ENCODE data around the gene PCNX3. TPM values are rescaled to one million over a fixed set of nuclear protein-coding genes. Genes with fewer than 3 reads are reported as not detected.

The PCNX3 gene
- total and polyA plus RNA-seq, 2 of the 13 experiments (the other 11 are each of a cell fraction or from before 2014, with no cell fraction given) = 16.2 to 23.0 TPM

DNA sequence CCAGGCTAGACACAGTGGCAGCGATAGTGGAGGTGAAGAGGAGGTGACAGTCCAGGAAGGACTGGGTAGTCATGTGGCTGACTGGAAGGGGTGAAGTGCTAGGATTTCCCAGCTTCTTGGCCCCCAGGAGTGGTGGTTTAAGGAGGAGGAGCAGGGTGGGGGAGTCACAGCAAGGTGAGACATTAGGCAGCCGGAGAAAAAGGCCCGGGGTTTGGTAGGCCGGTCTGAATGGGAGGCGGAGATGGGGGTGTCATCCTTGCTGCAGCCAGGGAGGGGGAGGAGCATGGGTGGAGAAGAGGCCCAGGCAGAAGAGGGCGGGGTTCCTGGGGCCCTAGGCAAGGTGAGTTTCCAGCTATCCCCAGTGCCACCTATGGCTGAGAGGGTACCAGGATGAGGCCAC, 28.4 kb downstream of the PCNX3 start:
- no peak for TF ChIP-seq ZFAT (CRISPR knock-in tag; conservative IDR thresholded peaks at IDR 0.05)
- TF ChIP-seq, protein P1, sequence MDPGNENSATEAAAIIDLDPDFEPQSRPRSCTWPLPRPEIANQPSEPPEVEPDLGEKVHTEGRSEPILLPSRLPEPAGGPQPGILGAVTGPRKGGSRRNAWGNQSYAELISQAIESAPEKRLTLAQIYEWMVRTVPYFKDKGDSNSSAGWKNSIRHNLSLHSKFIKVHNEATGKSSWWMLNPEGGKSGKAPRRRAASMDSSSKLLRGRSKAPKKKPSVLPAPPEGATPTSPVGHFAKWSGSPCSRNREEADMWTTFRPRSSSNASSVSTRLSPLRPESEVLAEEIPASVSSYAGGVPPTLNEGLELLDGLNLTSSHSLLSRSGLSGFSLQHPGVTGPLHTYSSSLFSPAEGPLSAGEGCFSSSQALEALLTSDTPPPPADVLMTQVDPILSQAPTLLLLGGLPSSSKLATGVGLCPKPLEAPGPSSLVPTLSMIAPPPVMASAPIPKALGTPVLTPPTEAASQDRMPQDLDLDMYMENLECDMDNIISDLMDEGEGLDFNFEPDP (CRISPR knock-in tag; conservative IDR thresholded peaks at IDR 0.05) = no peak
- no peak for TF ChIP-seq ZNF850 (CRISPR knock-in tag; conservative IDR thresholded peaks at IDR 0.05)
- TF ChIP-seq ZNF878 (CRISPR knock-in tag; IDR thresholded peaks at IDR 0.05) = no peak
- TF ChIP-seq ZNF552 (CRISPR knock-in tag; IDR thresholded peaks at IDR 0.05; ENCODE audit: borderline replicate concordance) = no peak
- TF ChIP-seq ZFP37 (CRISPR knock-in tag; IDR thresholded peaks at IDR 0.05; ENCODE audit: borderline replicate concordance) = no peak
- TF ChIP-seq ZNF12 (CRISPR knock-in tag; IDR thresholded peaks at IDR 0.05) = no peak
- TF ChIP-seq, protein P2, sequence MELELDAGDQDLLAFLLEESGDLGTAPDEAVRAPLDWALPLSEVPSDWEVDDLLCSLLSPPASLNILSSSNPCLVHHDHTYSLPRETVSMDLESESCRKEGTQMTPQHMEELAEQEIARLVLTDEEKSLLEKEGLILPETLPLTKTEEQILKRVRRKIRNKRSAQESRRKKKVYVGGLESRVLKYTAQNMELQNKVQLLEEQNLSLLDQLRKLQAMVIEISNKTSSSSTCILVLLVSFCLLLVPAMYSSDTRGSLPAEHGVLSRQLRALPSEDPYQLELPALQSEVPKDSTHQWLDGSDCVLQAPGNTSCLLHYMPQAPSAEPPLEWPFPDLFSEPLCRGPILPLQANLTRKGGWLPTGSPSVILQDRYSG (CRISPR knock-in tag; IDR thresholded peaks at IDR 0.05) = no peak
- in situ Hi-C loops (cut with HindIII; ENCODE audit: extremely low pct_ligation_motif_present, low pct_unique_long_range_greater_than_20kb) (no loop called here), intact Hi-C loops (cut with micrococcal nuclease; ENCODE audit: unreplicated experiment) (no loop called here)
- H3K79me2 ChIP-seq (ENCODE audit: insufficient read depth, low read length) = no peaks in the 10 kb centered on the region
- no TSS peak for BruUV-seq (replicated peaks)
- ChIA-PET POLR2A (interaction anchor here (1.7 to 2.8 kb wide), 2 partner anchors 9 to 27 kb away, joined by 11 to 19 read pairs; no protein-coding TSS in a partner anchor), CTCF (ENCODE audit: low intra/inter-chr PET ratio, low total read pairs) (no interaction called here)
- H2AFZ ChIP-seq (ENCODE audit: low read length) = no peak overlapping the region
- no peak for DNase-seq (ENCODE audit: low spot score)
- no peaks in the 10 kb centered on the region for H4K20me1 ChIP-seq (ENCODE audit: insufficient read depth, low read length)
- peaks cover 23% of the 10 kb centered on the region for H3K4me1 ChIP-seq (ENCODE audit: insufficient read depth, low read length)
- ATAC-seq = peak; percentile 6; the same call in 2 of the 3 replicates
- H3K27me3 ChIP-seq (ENCODE audit: control insufficient read depth in 1 of 2, insufficient read depth in 2 of 2, low read length in 2 of 2) = no peaks in the 10 kb centered on the region
- no peak overlapping the region for H3K4me2 ChIP-seq (ENCODE audit: low read depth, low read length)
- H3K4me3 ChIP-seq (replicated peaks in 1 of 3; ENCODE audit: insufficient read depth in 1 of 3, low read depth in 2 of 3, low read length in 3 of 3) = no peak overlapping the region
- H3K9ac ChIP-seq (ENCODE audit: insufficient read depth, low read depth, low read length) = no peak overlapping the region
- H3K27ac ChIP-seq (ENCODE audit: extremely low read length, insufficient read depth, low read length) = no peak overlapping the region
- no peaks in the 10 kb centered on the region for H3K9me3 ChIP-seq (ENCODE audit: low read length)
- 32% methylated on average over 6 of the region's 6 CpGs for WGBS (ENCODE audit: low lambda C conversion rate)
- no peaks in the 10 kb centered on the region for H3K36me3 ChIP-seq (replicated peaks in 1 of 2; ENCODE audit: control insufficient read depth in 1 of 2, insufficient read depth in 2 of 2, low read length in 2 of 2)
- no peak for FAIRE-seq
